ENCODE results near the gene PPM1H.

PPM1H gene

DNA sequence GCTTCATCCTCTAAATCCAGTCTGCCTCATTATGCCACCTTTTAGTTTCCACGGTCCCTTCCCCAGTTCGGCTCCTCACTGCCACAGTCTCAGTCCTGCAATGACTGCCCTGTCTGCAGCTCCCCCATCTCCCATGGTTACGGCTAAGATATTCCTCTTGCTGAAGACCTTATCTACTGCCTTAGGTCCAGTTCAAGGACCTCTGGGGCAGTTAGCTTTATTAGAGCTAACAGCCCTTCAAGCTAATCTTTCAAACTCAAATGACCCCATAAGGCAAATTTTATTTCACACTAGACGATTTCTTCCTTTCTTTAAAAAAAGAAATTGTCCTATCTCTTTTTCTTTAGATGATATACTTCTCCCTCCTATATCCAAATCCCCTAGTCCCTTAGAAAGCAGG is 253.6 kb downstream of the PPM1H start:
- no peaks in the 10 kb centered on the region for H3K27me3 ChIP-seq (ENCODE audit: control insufficient read depth in 1 of 2, insufficient read depth in 1 of 2, low read length in 2 of 2)
- no peak overlapping the region for H3K18ac ChIP-seq (ENCODE audit: low read depth in 1 of 2, low read length in 2 of 2)
- H2AFZ ChIP-seq (ENCODE audit: low read depth, low read length): no peak overlapping the region
- peaks cover 6% of the 10 kb centered on the region for H3K9me3 ChIP-seq (ENCODE audit: control insufficient read depth, low read length)
- H3K27ac ChIP-seq (ENCODE audit: low read length, poor library complexity, severe bottlenecking): no peak overlapping the region
- WGBS: 96% methylated on average over 4 of the region's 4 CpGs
- H2BK120ac ChIP-seq (ENCODE audit: low read depth, low read length): no peak overlapping the region
- no peak overlapping the region for H4K8ac ChIP-seq (ENCODE audit: low read length)
- H2AK5ac ChIP-seq (ENCODE audit: low read length, severe bottlenecking): no peak overlapping the region
- H3K4me1 ChIP-seq (ENCODE audit: control insufficient read depth, insufficient read depth, low read depth, low read length): no peaks in the 10 kb centered on the region
- no peak overlapping the region for H3K14ac ChIP-seq (ENCODE audit: low read length in 2 of 2)
- DNase-seq: no peak
- no peak overlapping the region for H3K4ac ChIP-seq (ENCODE audit: low read depth in 1 of 2, low read length in 2 of 2)
- H2BK15ac ChIP-seq (ENCODE audit: low read depth, poor library complexity, severe bottlenecking): peak overlapping the region; percentile 85
- H2BK12ac ChIP-seq (ENCODE audit: low read length in 2 of 2): peak overlapping the region in 1 of 2 experiments; percentile 24
- no peak overlapping the region for H3K4me2 ChIP-seq (ENCODE audit: low read length, poor library complexity, severe bottlenecking)
- no peaks in the 10 kb centered on the region for H3K79me1 ChIP-seq (replicated peaks; ENCODE audit: low read length, poor library complexity, severe bottlenecking)
- no peak overlapping the region for H3K4me3 ChIP-seq (ENCODE audit: insufficient read depth in 1 of 2, low read depth in 1 of 2, low read length in 2 of 2)
- H2BK5ac ChIP-seq (ENCODE audit: low read depth, low read length, poor library complexity, severe bottlenecking): no peak overlapping the region
- no peak overlapping the region for H4K91ac ChIP-seq (ENCODE audit: low read length)
- H3K23ac ChIP-seq (ENCODE audit: low read length in 2 of 2): no peak overlapping the region
- peaks cover 0 to 10% of the 10 kb centered on the region in 2 experiments for H3K36me3 ChIP-seq (ENCODE audit: control insufficient read depth in 1 of 2, insufficient read depth in 2 of 2, low read depth in 1 of 2, low read length in 2 of 2)
- no peak overlapping the region for H3K9ac ChIP-seq (ENCODE audit: low read length)

DNA sequence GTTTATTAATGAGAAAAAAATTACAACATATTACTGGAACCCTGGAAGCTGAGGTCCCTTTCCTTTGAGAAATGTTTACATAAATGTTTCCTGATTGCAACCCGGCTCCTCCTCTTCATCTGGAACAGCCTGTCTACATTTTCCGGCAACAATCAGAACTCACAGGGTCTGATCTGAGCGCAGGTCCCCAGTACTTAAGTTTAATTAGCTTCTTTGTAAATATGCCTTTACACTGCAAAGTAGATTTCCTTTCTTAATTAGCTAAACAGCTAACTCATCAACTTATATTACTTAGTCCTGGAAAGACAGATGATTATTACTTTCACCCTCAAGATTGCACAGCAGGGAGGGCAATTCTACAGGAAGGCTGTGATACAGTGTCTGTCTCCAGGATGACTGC is 255.3 kb downstream of the PPM1H start:
- H3K9me3 ChIP-seq (ENCODE audit: control insufficient read depth, low read length): peaks cover 6% of the 10 kb centered on the region
- H3K79me1 ChIP-seq (replicated peaks; ENCODE audit: low read length, poor library complexity, severe bottlenecking): no peaks in the 10 kb centered on the region
- H2AK5ac ChIP-seq (ENCODE audit: low read length, severe bottlenecking): no peak overlapping the region
- no peaks in the 10 kb centered on the region for H3K4me1 ChIP-seq (ENCODE audit: control insufficient read depth, insufficient read depth, low read depth, low read length)
- no peak overlapping the region for H2BK5ac ChIP-seq (ENCODE audit: low read depth, low read length, poor library complexity, severe bottlenecking)
- no peak overlapping the region for H2BK15ac ChIP-seq (ENCODE audit: low read depth, poor library complexity, severe bottlenecking)
- no peak overlapping the region for H3K9ac ChIP-seq (ENCODE audit: low read length)
- no peak overlapping the region for H4K91ac ChIP-seq (ENCODE audit: low read length)
- WGBS: 0% methylated on average over 3 of the region's 3 CpGs
- no peaks in the 10 kb centered on the region for H3K27me3 ChIP-seq (ENCODE audit: control insufficient read depth in 1 of 2, insufficient read depth in 1 of 2, low read length in 2 of 2)
- H3K4me3 ChIP-seq (ENCODE audit: insufficient read depth in 1 of 2, low read depth in 1 of 2, low read length in 2 of 2): no peak overlapping the region
- H3K14ac ChIP-seq (ENCODE audit: low read length in 2 of 2): no peak overlapping the region
- DNase-seq: peak; percentile 41
- no peak overlapping the region for H4K8ac ChIP-seq (ENCODE audit: low read length)
- H2BK120ac ChIP-seq (ENCODE audit: low read depth, low read length): no peak overlapping the region
- peaks cover 0 to 16% of the 10 kb centered on the region in 2 experiments for H3K36me3 ChIP-seq (ENCODE audit: control insufficient read depth in 1 of 2, insufficient read depth in 2 of 2, low read depth in 1 of 2, low read length in 2 of 2)
- no peak overlapping the region for H3K23ac ChIP-seq (ENCODE audit: low read length in 2 of 2)
- no peak overlapping the region for H3K4me2 ChIP-seq (ENCODE audit: low read length, poor library complexity, severe bottlenecking)
- no peak overlapping the region for H2BK12ac ChIP-seq (ENCODE audit: low read length in 2 of 2)
- no peak overlapping the region for H3K4ac ChIP-seq (ENCODE audit: low read depth in 1 of 2, low read length in 2 of 2)
- no peak overlapping the region for H3K18ac ChIP-seq (ENCODE audit: low read depth in 1 of 2, low read length in 2 of 2)
- H2AFZ ChIP-seq (ENCODE audit: low read depth, low read length): no peak overlapping the region
- H3K27ac ChIP-seq (ENCODE audit: low read length, poor library complexity, severe bottlenecking): no peak overlapping the region

DNA sequence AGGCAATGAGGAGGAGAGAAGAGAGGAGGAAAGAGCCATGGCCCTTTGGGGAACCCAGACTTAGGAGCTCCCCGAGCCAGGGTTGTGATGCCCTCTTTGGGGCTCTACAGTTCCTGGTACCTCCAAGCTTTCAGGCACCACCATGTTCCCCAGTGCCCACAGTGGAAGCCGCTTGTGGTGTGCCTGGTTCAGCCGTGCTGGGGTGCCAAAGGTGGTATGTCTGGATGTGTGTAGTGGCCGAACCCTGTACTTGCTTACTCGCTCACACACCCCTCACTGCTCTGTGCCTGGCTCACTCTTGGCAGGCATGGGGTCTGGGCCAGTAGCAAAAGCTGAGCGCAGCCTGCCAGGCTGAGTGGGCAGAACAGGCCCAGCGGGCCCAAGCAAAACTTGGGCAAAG is 257.6 kb downstream of the PPM1H start:
- H2BK12ac ChIP-seq (ENCODE audit: low read length in 2 of 2): no peak overlapping the region
- H3K18ac ChIP-seq (ENCODE audit: low read depth in 1 of 2, low read length in 2 of 2): no peak overlapping the region
- over 99% methylated on average over 5 of the region's 7 CpGs for WGBS
- no peak overlapping the region for H3K9ac ChIP-seq (ENCODE audit: low read length)
- H4K8ac ChIP-seq (ENCODE audit: low read length): peak overlapping the region; percentile 55
- no peak overlapping the region for H3K4ac ChIP-seq (ENCODE audit: low read depth in 1 of 2, low read length in 2 of 2)
- H3K23ac ChIP-seq (ENCODE audit: low read length in 2 of 2): no peak overlapping the region
- no peaks in the 10 kb centered on the region for H3K79me1 ChIP-seq (replicated peaks; ENCODE audit: low read length, poor library complexity, severe bottlenecking)
- no peak overlapping the region for H3K4me2 ChIP-seq (ENCODE audit: low read length, poor library complexity, severe bottlenecking)
- H3K14ac ChIP-seq (ENCODE audit: low read length in 2 of 2): no peak overlapping the region
- no peaks in the 10 kb centered on the region for H3K4me1 ChIP-seq (ENCODE audit: control insufficient read depth, insufficient read depth, low read depth, low read length)
- H3K4me3 ChIP-seq (ENCODE audit: insufficient read depth in 1 of 2, low read depth in 1 of 2, low read length in 2 of 2): no peak overlapping the region
- no peak for DNase-seq
- H2BK5ac ChIP-seq (ENCODE audit: low read depth, low read length, poor library complexity, severe bottlenecking): no peak overlapping the region
- H3K9me3 ChIP-seq (ENCODE audit: control insufficient read depth, low read length): peaks cover 6% of the 10 kb centered on the region
- no peak overlapping the region for H3K27ac ChIP-seq (ENCODE audit: low read length, poor library complexity, severe bottlenecking)
- no peaks in the 10 kb centered on the region for H3K27me3 ChIP-seq (ENCODE audit: control insufficient read depth in 1 of 2, insufficient read depth in 1 of 2, low read length in 2 of 2)
- peaks cover 0 to 16% of the 10 kb centered on the region in 2 experiments for H3K36me3 ChIP-seq (ENCODE audit: control insufficient read depth in 1 of 2, insufficient read depth in 2 of 2, low read depth in 1 of 2, low read length in 2 of 2)
- H2AFZ ChIP-seq (ENCODE audit: low read depth, low read length): no peak overlapping the region
- peak overlapping the region; percentile 44 for H2BK15ac ChIP-seq (ENCODE audit: low read depth, poor library complexity, severe bottlenecking)
- H4K91ac ChIP-seq (ENCODE audit: low read length): peak overlapping the region; percentile 18
- H2AK5ac ChIP-seq (ENCODE audit: low read length, severe bottlenecking): no peak overlapping the region
- H2BK120ac ChIP-seq (ENCODE audit: low read depth, low read length): no peak overlapping the region

DNA sequence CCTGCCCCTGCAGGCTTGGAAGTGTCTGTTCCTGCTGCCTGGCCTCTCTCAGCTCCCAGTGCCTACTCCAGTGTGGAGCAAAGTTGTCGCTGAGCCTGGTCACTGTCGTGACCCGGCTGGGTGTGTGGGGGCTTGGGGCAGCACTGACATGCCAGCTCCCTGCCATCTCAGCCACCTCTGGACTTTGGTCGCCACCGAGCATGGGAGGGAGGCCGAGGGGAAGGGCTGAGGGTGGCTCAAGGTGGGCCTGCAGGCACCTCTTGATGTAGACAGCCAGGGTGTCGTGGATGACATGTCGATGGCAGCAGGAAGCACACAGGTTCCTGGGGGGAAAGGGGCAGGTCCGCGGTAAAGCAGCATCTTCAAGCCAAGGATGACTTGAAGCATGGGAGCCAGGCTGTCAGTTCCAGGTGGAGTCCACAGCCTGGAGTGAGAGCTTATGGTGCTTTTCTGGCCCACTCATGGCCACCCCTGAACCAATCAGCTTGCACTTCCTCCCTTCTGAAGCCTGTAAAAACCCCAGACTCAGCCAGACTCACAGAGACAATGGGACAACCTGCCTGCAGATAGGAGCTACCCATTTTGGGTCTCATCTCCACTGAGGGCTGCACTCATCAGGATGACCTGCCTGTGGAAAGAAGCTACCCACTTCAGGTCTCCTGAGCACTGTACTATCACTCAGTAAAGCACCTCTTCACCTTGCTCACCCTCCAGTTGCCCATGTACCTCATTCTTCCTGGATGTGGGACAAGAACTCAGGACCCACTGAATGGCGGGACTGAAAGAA is 258.2 kb downstream of the PPM1H start:
- Histone ChIP-seq H3K9ac (ENCODE audit: low read length) (no peak overlapping the region), H3K23ac (ENCODE audit: low read length in 2 of 2) (no peak overlapping the region), H3K18ac (ENCODE audit: low read depth in 1 of 2, low read length in 2 of 2) (no peak overlapping the region), H4K8ac (ENCODE audit: low read length) (no peak overlapping the region), H2AFZ (ENCODE audit: low read depth, low read length) (no peak overlapping the region), H2BK12ac (ENCODE audit: low read length in 2 of 2) (no peak overlapping the region), H2BK120ac (ENCODE audit: low read depth, low read length) (no peak overlapping the region), H2BK15ac (ENCODE audit: low read depth, poor library complexity, severe bottlenecking) (no peak overlapping the region), H3K9me3 (ENCODE audit: control insufficient read depth, low read length) (peaks cover 6% of the 10 kb centered on the region), H3K27me3 (ENCODE audit: control insufficient read depth in 1 of 2, insufficient read depth in 1 of 2, low read length in 2 of 2) (no peaks in the 10 kb centered on the region), H3K4me2 (ENCODE audit: low read length, poor library complexity, severe bottlenecking) (no peak overlapping the region), H3K79me1 (replicated peaks; ENCODE audit: low read length, poor library complexity, severe bottlenecking) (no peaks in the 10 kb centered on the region), H3K4me1 (ENCODE audit: control insufficient read depth, insufficient read depth, low read depth, low read length) (no peaks in the 10 kb centered on the region), H3K27ac (ENCODE audit: low read length, poor library complexity, severe bottlenecking) (no peak overlapping the region), H3K4me3 (ENCODE audit: insufficient read depth in 1 of 2, low read depth in 1 of 2, low read length in 2 of 2) (no peak overlapping the region), H4K91ac (ENCODE audit: low read length) (no peak overlapping the region), H2AK5ac (ENCODE audit: low read length, severe bottlenecking) (no peak overlapping the region), H3K4ac (ENCODE audit: low read depth in 1 of 2, low read length in 2 of 2) (no peak overlapping the region), H2BK5ac (ENCODE audit: low read depth, low read length, poor library complexity, severe bottlenecking) (no peak overlapping the region), H3K36me3 (ENCODE audit: control insufficient read depth in 1 of 2, insufficient read depth in 2 of 2, low read depth in 1 of 2, low read length in 2 of 2) (peaks cover 0 to 16% of the 10 kb centered on the region in 2 experiments), H3K14ac (ENCODE audit: low read length in 2 of 2) (no peak overlapping the region)
- WGBS: 97% methylated on average over 11 of the region's 11 CpGs
- DNase-seq: no peak

All from mesenchymal stem cell (in vitro differentiated cells and primary cell).